Natural killer cell treated with Interleukin-12 subunit alpha and Interleukin-12 subunit beta and Interleukin-15 and Interleukin-18, amount 100 ng/mL, for 72 hours (primary cell): Measurements from ENCODE around the gene MMP10. TPM values are rescaled to one million over a fixed set of nuclear protein-coding genes. Genes with fewer than 3 reads are reported as not detected.

Source experiments
- ATAC-seq, 2 donors: fragments of 150-1000 bp; cut with Tn5 transposase in 1 of 2; sonication (Bioruptor Pico), chemical (Tn5 transposase) in 1 of 2; 2 replicates each; pipeline ENCODE4 v1.10.0; 2021
- DNase-seq: peaks from one replicate; pipeline ENCODE4 v3.0.0; 2022; ENCODE audit warnings: low spot score
- H3K27ac Mint-ChIP-seq, 2 donors: 1 replicate in 1 of 2; 2 replicates in 1 of 2; pipeline ENCODE4 v1.8.0; 2022; ENCODE audit warnings: mixed read lengths in 2 of 2, mild to moderate bottlenecking in 1 of 2, moderate library complexity in 1 of 2
- H3K27me3 Mint-ChIP-seq, 2 donors: 1 replicate in 1 of 2; 2 replicates in 1 of 2; pipeline ENCODE4 v1.8.0; 2022; ENCODE audit warnings: mixed read lengths in 2 of 2
- H3K36me3 Mint-ChIP-seq: one replicate; pipeline ENCODE4 v1.8.0; 2022; ENCODE audit warnings: mixed read lengths
- H3K4me1 Mint-ChIP-seq, 2 donors: 1 replicate in 1 of 2; 2 replicates in 1 of 2; pipeline ENCODE4 v1.8.0; 2022; ENCODE audit warnings: low read depth in 2 of 2, mixed read lengths in 2 of 2, mild to moderate bottlenecking in 1 of 2
- H3K4me3 Mint-ChIP-seq: one replicate; pipeline ENCODE4 v1.8.0; 2022; ENCODE audit warnings: mixed read lengths
- H3K9me3 Mint-ChIP-seq: 2 replicates; pipeline ENCODE4 v1.8.0; 2022; ENCODE audit warnings: mixed read lengths
- total RNA-seq, 2 donors: library from RNA; stranded (reverse); gene quantifications; one replicate each; pipeline ENCODE4 v1.2.3, GENCODE V29; 2022

Gene MMP10
- total RNA-seq, 2 donors from 2014 or later: not detected

DNA sequence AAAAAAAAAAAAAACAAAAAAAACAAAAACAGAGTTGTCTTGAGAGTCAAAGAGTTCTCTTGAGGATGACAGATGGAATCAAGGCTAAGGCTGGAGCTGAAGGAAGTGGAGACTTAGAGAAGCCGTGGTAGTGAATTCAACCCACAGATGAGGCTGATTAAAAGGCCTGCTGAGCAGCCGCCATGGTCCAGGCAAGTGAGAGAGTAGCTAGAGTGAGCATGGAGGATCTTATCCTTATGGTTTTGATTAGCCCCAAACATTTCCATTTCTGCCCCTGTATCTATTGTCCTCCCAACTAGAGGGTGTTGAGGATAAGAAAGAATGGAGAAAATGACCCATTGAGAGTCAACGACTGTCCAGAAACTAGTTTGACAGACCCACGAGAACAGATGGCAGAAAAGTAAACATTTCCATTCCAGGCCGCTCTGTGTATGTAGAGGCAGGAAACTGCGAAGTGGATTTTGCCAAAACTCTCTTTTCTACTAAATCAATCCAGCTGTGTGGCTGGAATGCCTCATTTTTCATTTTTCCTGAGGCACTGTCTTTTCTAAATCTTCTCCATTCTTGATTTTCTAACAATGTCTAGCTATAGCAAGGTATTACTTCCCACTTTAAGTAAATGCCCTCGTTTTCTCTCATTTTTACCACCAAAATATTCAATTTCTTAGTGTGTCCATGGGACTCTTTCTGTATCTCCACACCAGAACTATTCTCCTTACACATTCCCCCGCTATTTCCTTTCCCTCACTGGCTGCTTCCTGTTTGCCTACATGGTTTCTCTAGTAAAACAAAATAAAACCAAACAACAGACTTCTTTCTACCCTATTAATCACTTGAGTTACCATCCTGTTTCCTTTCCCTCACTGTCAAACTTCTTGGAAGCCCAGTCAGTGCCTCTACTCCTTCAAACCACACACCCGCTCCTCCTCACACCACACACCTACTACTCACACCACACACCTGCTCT, 50.3 kb downstream of the MMP10 start:
- Mint-ChIP-seq H3K9me3 (no peaks in the 10 kb centered on the region), H3K4me1 (no peaks in the 10 kb centered on the region), H3K36me3 (no peaks in the 10 kb centered on the region), H3K27ac (no peak overlapping the region), H3K27me3 (peaks cover 0 to 4% of the 10 kb centered on the region in 2 donors), H3K4me3 (no peak overlapping the region)
- no peak for ATAC-seq
- no peak for DNase-seq

GRCh38 chr11:102727890-102728289, 52.5 kb downstream of the MMP10 start:
- Mint-ChIP-seq H3K9me3 (no peaks in the 10 kb centered on the region), H3K4me1 (no peaks in the 10 kb centered on the region), H3K27me3 (peaks cover 0 to 4% of the 10 kb centered on the region in 2 donors), H3K36me3 (no peaks in the 10 kb centered on the region), H3K4me3 (no peak overlapping the region), H3K27ac (no peak overlapping the region)
- no peak for ATAC-seq
- no peak for DNase-seq

GRCh38 chr11:102724904-102725500, 55.4 kb downstream of the MMP10 start, which contains the start of gene MMP8:
MMP8 (minus strand) TSS chr11:102724954; CDS start chr11:102724855, 99 bp downstream.
- DNase-seq (no peak), ATAC-seq (no peak)
- no peaks in the 10 kb centered on the region for H3K4me1 Mint-ChIP-seq
- H3K9me3 Mint-ChIP-seq: peaks cover 4% of the 10 kb centered on the region
- H3K27me3 Mint-ChIP-seq: peaks cover 3 to 13% of the 10 kb centered on the region in 2 donors
- no peak within 1 kb of the TSS for H3K4me3 Mint-ChIP-seq
- no peaks in the 10 kb centered on the region for H3K36me3 Mint-ChIP-seq
- H3K27ac Mint-ChIP-seq: no peak within 1 kb of the TSS

GRCh38 chr11:102722821-102723220, 57.6 kb downstream of the MMP10 start:
- Mint-ChIP-seq H3K4me3 (no peak overlapping the region), H3K27ac (no peak overlapping the region), H3K36me3 (no peaks in the 10 kb centered on the region), H3K4me1 (no peaks in the 10 kb centered on the region), H3K27me3 (peaks cover 6 to 13% of the 10 kb centered on the region in 2 donors), H3K9me3 (peaks cover 8% of the 10 kb centered on the region)
- DNase-seq: no peak
- ATAC-seq: no peak

Other genes with a start within 250 kb of the MMP10 start
- gene MMP7, start 249.9 kb downstream of the MMP10 start, total RNA-seq: not detected
- gene MMP20, start 155.3 kb downstream of the MMP10 start, total RNA-seq: not detected
- not detected for gene MMP27, start 74.9 kb downstream of the MMP10 start, total RNA-seq
- gene MMP8, start 55.7 kb downstream of the MMP10 start, total RNA-seq: not detected
- gene MMP1, start 17.5 kb upstream of the MMP10 start, total RNA-seq: not detected
- gene MMP3, start 63.0 kb upstream of the MMP10 start, total RNA-seq: not detected
- not detected for gene MMP12, start 94.4 kb upstream of the MMP10 start, total RNA-seq
- gene MMP13, start 175.1 kb upstream of the MMP10 start, total RNA-seq: not detected